HepG2 (cell line): ENCODE measurements around the gene NDST1. TPM values are rescaled to one million over a fixed set of nuclear protein-coding genes. Genes with fewer than 3 reads are reported as not detected.

Experiments used
- ARHGAP35 ChIP-seq: sonication (generic); formaldehyde crosslinking; IDR thresholded peaks from 2 replicates; pipeline ENCODE4 v1.9.0; 2022; ENCODE audit warnings: mild to moderate bottlenecking, inconsistent platforms, moderate library complexity, missing genetic modification reagents, borderline replicate concordance
- GATAD2A ChIP-seq: IDR thresholded peaks from 2 replicates; pipeline ENCODE4 v1.6.1; 2016
- NCOA1 ChIP-seq: sonication (generic); formaldehyde crosslinking; IDR thresholded peaks from 2 replicates; pipeline ENCODE4 v1.9.0; 2021; ENCODE audit warnings: missing genetic modification reagents
- PATZ1 ChIP-seq: sonication (generic); formaldehyde crosslinking; IDR thresholded peaks from 2 replicates; pipeline ENCODE4 v1.4.0; 2020; ENCODE audit warnings: missing genetic modification reagents
- PAXIP1 ChIP-seq: sonication (generic); formaldehyde crosslinking; conservative IDR thresholded peaks from 2 replicates; pipeline ENCODE4 v1.4.0; 2020; ENCODE audit warnings: mild to moderate bottlenecking, missing genetic modification reagents, moderate library complexity
- PPARG ChIP-seq: conservative IDR thresholded peaks from 2 replicates; pipeline ENCODE4 v1.6.1; 2016; ENCODE audit warnings: missing biosample characterization, missing genetic modification reagents
- RARA ChIP-seq: IDR thresholded peaks from 2 replicates; pipeline ENCODE4 v1.6.1; 2016; ENCODE audit warnings: missing genetic modification reagents, missing compliant biosample characterization
- SMAD3 ChIP-seq: sonication (generic); formaldehyde crosslinking; IDR thresholded peaks from 2 replicates; pipeline ENCODE4 v1.4.0; 2020; ENCODE audit warnings: missing genetic modification reagents
- SPEN ChIP-seq: sonication (generic); formaldehyde crosslinking; IDR thresholded peaks from 2 replicates; pipeline ENCODE4 v1.5.1; 2020; ENCODE audit warnings: low read depth, mild to moderate bottlenecking, missing genetic modification reagents
- TCF7 ChIP-seq: sonication (generic); IDR thresholded peaks from 2 replicates; pipeline ENCODE4 v1.6.1; 2016; ENCODE audit warnings: antibody characterized with exemption, low read depth
- THRA ChIP-seq: sonication (generic); formaldehyde crosslinking; IDR thresholded peaks from 2 replicates; pipeline ENCODE4 v1.4.0; 2020; ENCODE audit warnings: missing genetic modification reagents, borderline replicate concordance
- ZMYM3 ChIP-seq: sonication (generic); formaldehyde crosslinking; IDR thresholded peaks from 2 replicates; pipeline ENCODE4 v1.5.1; 2020; ENCODE audit warnings: mild to moderate bottlenecking, missing genetic modification reagents
- ZNF18 ChIP-seq: sonication (generic); formaldehyde crosslinking; IDR thresholded peaks from 2 replicates; pipeline ENCODE4 v1.8.0; 2022; ENCODE audit warnings: mild to moderate bottlenecking, missing genetic modification reagents; ENCODE audit not compliant: insufficient replicate concordance
- ZNF281 ChIP-seq: sonication (generic); formaldehyde crosslinking; IDR thresholded peaks from 2 replicates; pipeline ENCODE4 v1.4.0; 2020; ENCODE audit warnings: missing genetic modification reagents, borderline replicate concordance
- ZNF510 ChIP-seq: sonication (generic); formaldehyde crosslinking; IDR thresholded peaks from 2 replicates; pipeline ENCODE4 v1.4.0; 2020; ENCODE audit warnings: low read depth, mild to moderate bottlenecking, missing genetic modification reagents
- ZNF891 ChIP-seq: sonication (generic); formaldehyde crosslinking; IDR thresholded peaks from 2 replicates; pipeline ENCODE4 v1.5.0; 2020; ENCODE audit warnings: mild to moderate bottlenecking, missing genetic modification reagents
- polyA plus RNA-seq, 8 experiments: library from polyadenylated mRNA; depleted of rRNA in 3 of 8; stranded (reverse) in 7 of 8; unstranded in 1 of 8; fragments of >200 nt; fragmentation: Illumina TruSeq in 4 of 8; extraction: Trizol in 4 of 8; gene quantifications; 2 replicates each; pipeline versions ENCODE4 v1.2.1 to v1.2.3, GENCODE V29; 2011 to 2016; ENCODE audit warnings: low read depth in 4 of 8, missing spikeins in 1 of 8, mixed read lengths in 1 of 8; ENCODE audit not compliant: insufficient read depth in 1 of 8
- total RNA-seq, 5 experiments: library from RNA; depleted of rRNA; stranded (reverse); fragments of >200 nt; fragmentation: Illumina TruSeq; extraction: Trizol; gene quantifications; 2 replicates each; pipeline ENCODE4 v1.2.3, GENCODE V29; 2016; ENCODE audit warnings: low read depth in 1 of 5

NDST1 gene
- total and polyA plus RNA-seq, 2 of the 13 experiments (the other 11 are each of a cell fraction or from before 2014, with no cell fraction given): 23.8 to 26.2 TPM

GRCh38 chr5:150582241-150583109, 74.5 kb downstream of the NDST1 start (continued):
- TF ChIP-seq ZNF281 (CRISPR knock-in tag) (peak; percentile 93; the same call in 1 of the 2 replicates), PPARG (CRISPR knock-in tag) (0 out of 2 replicates have a peak, but pooled peaks have one; percentile 26), PATZ1 (CRISPR knock-in tag) (peak; percentile 68; the same call in 1 of the 2 replicates), ZMYM3 (CRISPR knock-in tag) (no peak), SPEN (CRISPR knock-in tag) (0 out of 2 replicates have a peak, but pooled peaks have one; percentile 36), THRA (0 out of 2 replicates have a peak, but pooled peaks have one; percentile 56), ZNF18 (CRISPR knock-in tag) (peak; percentile 62), PAXIP1 (CRISPR knock-in tag) (peak; percentile 74), RARA (CRISPR knock-in tag) (peak; percentile 64), ZNF510 (CRISPR knock-in tag) (no peak), NCOA1 (CRISPR knock-in tag) (no peak), SMAD3 (CRISPR knock-in tag) (no peak), TCF7 (peak; percentile 59; the same call in 1 of the 2 replicates), ZNF891 (CRISPR knock-in tag) (0 out of 2 replicates have a peak, but pooled peaks have one; percentile 52), GATAD2A (CRISPR knock-in tag) (peak; percentile 44), ARHGAP35 (CRISPR knock-in tag) (no peak)
